SK-N-MC (cell line): ENCODE measurements around the gene STON2.

Source experiments
- EZH2 ChIP-seq: fragments of 200-600 bp; sonication (generic); IDR thresholded peaks from one replicate; pipeline ENCODE4 v1.6.1; 2017; ENCODE audit warnings: antibody characterized with exemption
- FOXP2 ChIP-seq: optimal IDR thresholded peaks from 2 replicates; pipeline ENCODE3; 2011; ENCODE audit warnings: mild to moderate bottlenecking, moderate library complexity; ENCODE audit not compliant: insufficient read depth; ENCODE audit errors: extremely low read length, control extremely low read depth
- POLR2AphosphoS5 ChIP-seq: IDR thresholded peaks from 2 replicates; pipeline ENCODE4 v1.6.1; 2012; ENCODE audit warnings: mild to moderate bottlenecking, low read depth, low read length, borderline replicate concordance

GRCh38 chr14:81236138-81236537 lies 164.0 kb downstream of the STON2 start:
- TF ChIP-seq POLR2AphosphoS5 (no peak), EZH2 (no peak), FOXP2 (no peak)
